ENCODE results near the gene CYP27C1.
A peak's percentile ranks its signal among the peaks of the same experiment; 100 is the strongest.

Gene CYP27C1

DNA sequence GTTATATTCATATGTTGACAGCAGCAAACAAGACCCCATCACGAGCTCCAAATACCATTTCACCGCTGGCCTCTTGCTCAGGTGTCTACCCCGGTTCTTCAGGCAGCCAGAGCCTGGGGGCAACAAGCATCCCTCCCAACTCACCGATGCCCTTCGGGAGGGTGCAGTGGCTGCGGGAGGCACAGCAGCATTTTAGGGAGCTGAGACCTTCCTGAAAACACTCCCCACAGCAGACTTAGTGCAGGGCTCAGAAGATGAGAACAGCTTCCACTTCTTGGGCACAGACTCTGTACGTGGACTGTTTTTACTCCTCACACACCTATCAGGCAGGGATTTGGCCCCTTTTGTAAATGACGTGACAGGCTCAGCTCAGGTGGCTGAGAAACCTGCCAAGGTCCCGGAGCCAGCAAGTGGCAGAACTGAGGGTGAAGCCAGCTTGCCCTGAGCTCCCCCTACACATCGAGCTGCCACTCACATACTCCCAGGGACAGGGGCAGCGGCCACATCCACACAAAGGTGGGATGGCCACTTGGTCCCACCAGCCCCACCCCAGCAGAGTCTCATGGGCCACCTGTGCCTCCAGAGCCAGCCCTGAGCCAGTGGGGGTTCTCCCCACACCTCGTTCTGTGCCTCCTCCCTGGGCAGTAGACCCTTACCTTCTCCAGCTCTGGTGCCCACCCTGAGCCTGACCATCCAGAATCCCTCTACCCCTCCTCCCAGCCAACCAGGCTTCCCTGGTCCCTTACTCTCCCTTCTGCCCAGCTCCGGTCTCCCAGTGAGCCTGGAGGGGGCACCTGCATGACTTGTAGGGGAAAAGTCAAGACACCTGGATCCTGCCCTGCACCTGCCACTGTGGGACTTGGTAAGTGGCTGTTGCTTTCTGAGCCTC is 28.5 kb downstream of the CYP27C1 start:
- no peak for DNase-seq

GRCh38 chr2:127188797-127189196 is 31.3 kb downstream of the CYP27C1 start:
- DNase-seq = no peak

- no peak for DNase-seq
Measured at GRCh38 chr2:127187831-127188230, 32.3 kb downstream of the CYP27C1 start.

DNA sequence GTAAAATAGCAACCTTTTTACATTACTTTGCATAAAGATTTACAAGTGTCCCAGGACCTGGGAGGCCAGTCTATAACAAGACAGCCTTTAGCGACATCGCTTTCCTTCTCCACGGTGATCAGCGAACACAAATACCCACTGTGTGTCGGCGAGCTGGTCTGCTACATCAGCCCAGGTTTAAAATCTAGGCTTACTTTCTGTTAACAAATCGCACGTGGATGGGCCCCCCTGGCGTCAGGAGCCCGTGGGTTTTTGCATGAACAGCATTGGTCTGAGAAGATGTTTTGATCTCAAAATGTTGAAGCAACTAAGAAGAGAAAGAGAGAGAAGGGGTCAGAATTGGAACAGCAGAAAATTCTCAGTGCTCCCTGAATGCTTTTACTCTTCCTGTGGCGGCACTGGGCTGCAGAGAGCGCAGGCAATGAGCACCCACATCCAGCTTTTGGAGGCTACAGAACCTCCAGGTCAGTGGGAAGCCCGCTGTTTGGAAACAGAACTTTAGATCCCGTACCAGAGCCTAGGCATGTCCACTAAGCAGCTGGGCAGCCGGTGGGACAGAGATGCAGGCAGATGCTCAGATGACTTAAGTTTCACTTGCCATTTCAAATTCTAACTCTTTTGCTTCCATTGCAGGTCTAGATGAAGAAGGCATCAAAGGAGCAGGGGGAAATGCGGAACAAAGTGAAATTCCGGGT is 32.9 kb downstream of the CYP27C1 start:
- no peak for DNase-seq

GRCh38 chr2:127185705-127186104 is 34.4 kb downstream of the CYP27C1 start:
- DNase-seq = no peak

GRCh38 chr2:127185093-127185492 is 35.0 kb downstream of the CYP27C1 start:
- no peak for DNase-seq

- no peak for DNase-seq
Measured at GRCh38 chr2:127183771-127184170, 36.3 kb downstream of the CYP27C1 start.

DNA sequence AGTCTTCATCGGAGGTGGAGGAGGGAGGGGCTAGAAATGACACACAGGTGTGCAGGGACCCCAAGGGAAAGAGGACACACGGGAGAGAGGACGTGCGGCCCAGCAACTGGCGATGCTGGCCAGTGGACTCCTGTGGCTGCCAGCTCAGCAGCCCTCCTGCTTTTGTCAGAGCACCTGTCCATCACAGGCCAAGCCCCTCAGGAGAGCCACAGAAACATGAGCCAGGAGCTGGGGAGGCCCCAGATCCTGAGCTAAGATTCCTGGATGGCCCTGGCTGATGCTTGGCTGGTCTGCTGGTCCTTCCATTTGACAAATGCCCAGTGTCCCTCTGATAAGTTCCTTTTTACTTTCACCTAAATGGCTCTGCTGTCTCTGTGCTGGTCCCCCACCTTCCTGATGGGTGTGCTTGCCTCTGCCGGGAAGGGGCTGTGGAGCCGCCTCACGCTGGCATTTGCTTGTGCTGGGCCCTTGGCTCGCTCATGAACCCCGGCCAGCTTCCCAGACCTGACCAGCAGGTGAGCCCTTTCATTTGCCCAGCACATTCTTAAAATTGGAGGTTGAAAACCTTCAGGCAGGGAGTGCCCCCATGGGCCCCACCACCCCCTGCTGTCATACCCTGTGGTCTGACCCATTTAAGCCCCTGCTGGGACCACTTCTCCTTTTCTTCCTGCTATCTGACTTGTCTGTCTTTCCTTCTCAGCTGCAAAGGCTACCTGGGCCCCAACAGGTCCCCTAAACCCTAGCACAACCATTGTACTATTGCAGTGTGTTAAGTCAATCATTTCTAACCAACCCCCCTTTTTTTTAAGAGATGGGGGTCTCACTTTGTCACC is 37.3 kb downstream of the CYP27C1 start:
- no peak for DNase-seq

- no peak for DNase-seq
Measured at GRCh38 chr2:127181851-127182250, 38.2 kb downstream of the CYP27C1 start.

DNA sequence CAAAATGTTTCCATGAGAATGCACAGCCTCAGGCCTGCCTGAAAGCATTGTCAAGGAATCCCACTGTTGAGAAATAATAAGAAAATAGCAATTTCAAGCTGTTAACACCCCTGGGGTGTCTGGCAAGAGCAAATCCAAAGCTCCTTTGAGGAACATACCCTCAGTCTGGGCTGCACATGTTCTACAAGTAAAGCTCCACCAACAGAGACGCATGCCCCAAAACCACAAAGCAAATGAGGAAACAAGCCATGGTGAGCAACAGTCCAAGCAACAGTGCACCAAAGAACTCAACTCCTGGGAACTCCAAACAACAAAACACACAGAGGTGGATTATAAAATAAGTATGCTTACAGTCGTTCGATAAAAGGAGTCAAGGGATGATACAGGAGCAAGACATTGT is 40.3 kb downstream of the CYP27C1 start:
- DNase-seq = no peak

DNA sequence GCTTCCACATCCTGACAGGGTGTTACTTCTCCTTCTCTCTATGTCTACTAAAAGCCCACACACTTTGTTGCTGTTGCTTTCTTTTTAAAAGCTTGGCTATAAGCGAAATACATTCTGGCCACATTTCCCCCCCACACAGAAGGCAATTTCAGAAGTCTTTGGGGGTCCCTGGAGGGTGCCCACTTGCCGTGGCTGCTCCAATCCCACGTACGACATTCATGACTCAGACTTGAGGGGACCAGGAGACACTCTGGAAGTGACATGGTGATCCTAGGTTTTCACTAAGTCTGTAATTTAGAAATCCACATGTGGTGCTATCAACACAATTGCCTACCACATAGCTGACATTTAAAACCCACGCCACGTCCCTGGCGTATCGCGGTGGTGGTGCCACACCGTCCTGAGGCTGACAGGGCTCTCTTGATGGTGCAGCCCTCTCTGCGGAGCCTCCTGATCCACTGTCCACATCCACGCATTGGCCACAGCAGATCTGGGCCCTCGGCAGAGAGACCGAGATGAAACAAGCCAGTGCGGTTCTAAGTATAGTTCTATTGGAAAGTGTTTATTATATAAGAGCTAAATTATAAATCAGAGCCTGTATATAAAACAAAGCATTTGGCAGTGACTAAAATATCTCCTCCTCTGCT is 42.4 kb downstream of the CYP27C1 start:
- DNase-seq = no peak

- no peak for DNase-seq
Measured at GRCh38 chr2:127176371-127177311, 43.5 kb downstream of the CYP27C1 start.

GRCh38 chr2:127175751-127176354 is 44.2 kb downstream of the CYP27C1 start:
- no peak for DNase-seq

GRCh38 chr2:127175041-127175721 is 44.9 kb downstream of the CYP27C1 start:
- DNase-seq = no peak

- no peak for DNase-seq
Measured at GRCh38 chr2:127174640-127175039, 45.5 kb downstream of the CYP27C1 start.

DNA sequence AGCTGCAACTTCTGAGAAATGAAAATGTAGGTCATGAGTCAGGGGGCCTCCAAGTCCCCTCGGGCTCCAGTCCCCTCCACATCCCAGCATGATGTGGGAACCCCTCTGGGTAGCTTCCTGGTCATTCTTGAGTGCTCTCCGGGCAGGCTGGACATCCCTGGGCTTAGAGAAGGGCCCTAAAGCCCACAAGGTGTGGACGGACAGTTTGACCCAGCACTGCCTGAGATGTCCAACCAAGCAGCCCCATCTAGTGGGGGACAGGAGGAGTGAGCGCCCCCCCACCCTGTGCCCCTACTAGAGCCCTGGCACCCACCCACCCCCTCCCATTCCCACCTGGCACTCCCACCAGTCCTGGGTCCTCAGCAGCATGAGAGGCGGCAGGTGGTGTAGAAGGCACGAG is 46.0 kb downstream of the CYP27C1 start:
- no peak for DNase-seq

DNA sequence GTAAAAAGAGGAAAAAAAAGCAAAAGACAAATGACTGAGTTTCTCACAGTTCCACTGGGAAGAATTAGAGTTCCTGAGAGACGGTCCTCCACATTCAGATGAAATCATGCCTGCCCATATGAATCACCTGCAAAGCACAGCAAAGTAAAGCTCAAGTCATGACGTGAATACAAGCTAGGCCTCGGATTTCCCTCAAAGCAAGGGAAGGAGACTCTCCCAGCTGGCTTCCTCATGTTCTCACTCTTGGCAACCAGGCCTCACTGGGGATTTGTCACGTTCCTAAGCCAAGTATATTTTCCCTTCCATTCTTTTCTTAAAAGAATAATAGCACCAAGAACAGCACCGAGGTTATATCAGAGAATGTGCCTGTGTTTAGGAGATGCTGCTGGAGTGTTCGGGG is 47.0 kb downstream of the CYP27C1 start:
- DNase-seq = no peak

DNA sequence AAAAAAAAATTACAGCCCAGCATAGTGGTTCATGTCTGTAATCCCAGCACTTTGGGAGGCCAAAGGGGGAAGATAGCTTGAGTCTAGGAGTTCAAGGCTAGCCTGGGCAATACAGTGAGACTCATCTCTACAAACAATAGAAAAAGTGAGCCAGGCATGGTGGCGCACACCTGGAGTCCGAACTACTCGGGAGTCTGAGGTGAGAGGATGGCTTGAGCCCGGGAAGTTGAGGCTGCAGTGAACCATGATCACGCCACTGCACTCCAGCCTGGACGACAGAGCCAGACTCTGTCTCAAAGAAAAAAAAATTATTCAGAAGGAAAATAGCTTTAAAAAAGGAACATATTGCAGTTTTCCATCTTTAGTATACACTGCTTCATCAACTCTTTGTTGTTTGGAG is 47.8 kb downstream of the CYP27C1 start:
- no peak for DNase-seq

DNA sequence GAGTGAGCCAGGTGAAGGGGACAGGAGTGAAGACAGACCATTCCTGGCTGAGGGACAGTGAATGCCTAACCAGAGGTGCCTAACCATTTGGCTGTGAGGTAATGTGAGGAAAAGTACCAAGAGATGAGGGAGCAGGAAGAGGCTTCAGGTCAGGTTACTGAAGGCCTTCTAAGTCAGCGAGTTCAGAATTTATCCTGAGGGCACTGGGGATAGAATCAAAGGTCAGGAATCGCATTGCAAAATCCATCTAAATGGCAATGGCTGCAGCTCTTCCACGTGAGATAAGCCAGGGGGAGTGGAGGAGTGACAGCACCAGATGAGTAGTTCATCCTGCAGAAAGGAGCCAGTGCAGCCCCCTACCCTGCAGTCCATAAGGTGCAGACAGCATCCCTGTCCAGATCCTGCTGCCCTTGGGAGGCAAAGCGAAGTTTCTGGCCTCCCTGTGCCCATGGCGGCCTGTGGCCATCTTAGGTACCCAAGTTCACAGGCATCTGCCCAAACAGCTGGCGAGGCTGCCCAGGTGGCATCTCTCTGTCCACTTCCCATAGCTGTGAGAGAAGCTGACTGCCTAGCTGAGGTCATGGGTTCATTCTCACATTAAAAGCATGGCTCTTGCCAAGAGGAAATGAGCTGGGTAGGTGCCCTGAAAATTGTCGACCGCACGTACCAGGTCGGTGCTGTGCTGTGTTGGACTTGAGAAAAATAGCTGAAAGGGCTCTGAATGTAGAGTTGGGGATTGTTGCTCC is 49.5 kb downstream of the CYP27C1 start:
- no peak for DNase-seq

DNA sequence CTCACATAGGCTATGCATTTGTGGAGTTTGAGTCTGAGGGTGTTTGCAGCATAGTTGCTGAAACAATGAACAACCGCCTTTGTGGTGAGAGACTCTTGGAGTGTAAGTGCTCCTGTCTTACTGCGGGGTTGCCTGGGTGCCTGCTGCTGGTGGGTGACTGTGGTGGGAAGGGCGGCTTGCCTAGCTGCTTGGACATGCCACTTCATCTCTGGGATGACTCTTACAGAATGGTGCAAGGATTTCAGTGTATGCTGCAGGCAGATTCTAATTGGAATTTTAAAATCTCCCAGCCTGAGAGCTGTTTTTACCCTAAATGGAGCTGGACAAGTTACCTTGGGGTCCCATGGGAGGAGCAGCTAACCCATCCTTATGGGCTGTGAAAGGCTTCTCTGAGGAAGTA is 50.1 kb downstream of the CYP27C1 start:
- peak; percentile 9 for DNase-seq

Measured in DMS79 (cell line).